SIG-M5 treated with dmso at 0.1 percent for 504 hours (cell line): Measurements from ENCODE around the gene WNT5B.

Experiments
- DNase-seq: peaks from one replicate; lab custom pipeline; 2025; ENCODE audit not compliant: unreplicated experiment; lab: John Stamatoyannopoulos, UW

The WNT5B gene

GRCh38 chr12:1629338-1630132, 504 bp downstream of the WNT5B start:
- no peak for DNase-seq

GRCh38 chr12:1630133-1630826, 1.2 kb downstream of the WNT5B start:
- no peak for DNase-seq

DNA sequence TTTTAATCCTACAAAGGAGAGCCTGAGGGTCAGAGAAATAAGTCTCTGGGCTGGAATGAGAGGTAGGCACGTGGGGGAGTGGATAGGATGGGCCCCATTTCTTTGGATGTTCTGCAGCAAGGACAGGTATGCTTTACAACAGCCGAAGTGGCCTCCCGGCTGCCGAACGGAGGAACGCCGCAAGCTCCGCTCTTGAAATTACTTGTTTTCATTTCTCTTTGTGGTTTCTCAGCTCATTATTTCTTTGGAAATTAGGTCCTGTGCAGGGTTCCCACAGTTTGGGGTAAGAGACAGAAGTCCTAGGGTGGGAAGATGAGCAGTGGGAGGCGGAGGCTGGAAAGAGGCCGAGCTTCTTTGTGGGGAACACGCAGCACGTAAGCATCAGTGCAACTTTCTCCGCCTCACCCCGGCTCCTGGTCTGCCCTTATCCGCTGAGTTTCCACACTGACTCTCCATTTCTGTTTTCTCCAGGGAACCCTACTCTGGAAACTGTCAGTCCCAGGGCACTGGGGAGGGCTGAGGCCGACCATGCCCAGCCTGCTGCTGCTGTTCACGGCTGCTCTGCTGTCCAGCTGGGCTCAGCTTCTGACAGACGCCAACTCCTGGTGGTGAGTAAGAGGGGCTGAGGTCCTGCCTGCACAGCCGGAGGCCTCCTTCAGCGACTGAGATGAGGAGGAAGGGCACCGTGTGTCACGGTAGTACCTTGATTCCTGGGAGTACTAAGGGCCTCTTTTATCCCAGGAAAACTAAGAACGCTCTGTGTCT, 2.0 kb downstream of the WNT5B start:
- no peak for DNase-seq

DNA sequence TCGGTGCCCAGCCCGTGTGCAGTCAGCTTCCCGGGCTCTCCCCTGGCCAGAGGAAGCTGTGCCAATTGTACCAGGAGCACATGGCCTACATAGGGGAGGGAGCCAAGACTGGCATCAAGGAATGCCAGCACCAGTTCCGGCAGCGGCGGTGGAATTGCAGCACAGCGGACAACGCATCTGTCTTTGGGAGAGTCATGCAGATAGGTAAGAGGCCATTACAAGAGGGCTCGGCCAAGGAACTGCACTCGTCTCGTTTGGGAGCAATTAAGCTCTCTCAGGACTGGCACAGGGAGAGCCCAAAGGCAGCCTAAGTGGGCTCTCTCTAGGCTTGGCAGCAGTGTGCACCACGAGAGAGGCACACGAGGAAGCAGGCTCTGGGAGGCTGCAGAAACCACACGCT, 3.7 kb downstream of the WNT5B start:
- DNase-seq, result no peak

GRCh38 chr12:1633459-1633858, 4.4 kb downstream of the WNT5B start:
- peak; percentile 61 for DNase-seq

GRCh38 chr12:1634149-1634548, 5.1 kb downstream of the WNT5B start:
- no peak for DNase-seq

DNA sequence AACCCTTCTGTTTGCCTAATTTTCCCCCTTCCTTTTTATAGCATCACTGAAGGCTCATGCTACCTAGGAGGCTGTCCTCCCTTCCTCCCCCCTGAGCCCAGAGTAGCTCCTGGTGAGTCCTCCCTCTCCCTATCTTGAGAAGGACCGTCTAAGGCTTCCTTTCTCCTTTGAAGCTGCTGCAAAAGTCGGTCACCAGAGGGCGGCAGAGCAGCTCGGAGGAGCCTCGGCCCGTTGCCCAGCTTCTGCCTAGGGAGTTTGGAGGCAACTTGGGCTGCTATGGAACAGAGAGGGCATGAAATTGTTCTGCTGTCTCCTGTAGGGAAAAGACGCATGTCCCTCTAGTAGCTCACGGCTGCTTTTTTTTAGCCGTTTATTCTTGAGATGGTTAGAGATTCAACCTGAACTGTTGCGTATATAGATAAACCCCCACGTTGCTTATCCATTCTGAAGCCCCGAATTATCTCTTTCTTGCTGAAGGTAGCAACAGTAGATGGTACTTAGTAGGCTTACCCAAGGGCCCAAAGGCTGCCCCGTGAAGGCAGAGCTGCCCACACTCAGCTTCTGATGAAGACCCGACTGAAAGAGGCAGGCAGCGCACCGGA, 5.7 kb downstream of the WNT5B start:
- DNase-seq, result peak; percentile 74

- DNase-seq, result peak; percentile 56
Measured at GRCh38 chr12:1635301-1636095, 6.5 kb downstream of the WNT5B start.

DNA sequence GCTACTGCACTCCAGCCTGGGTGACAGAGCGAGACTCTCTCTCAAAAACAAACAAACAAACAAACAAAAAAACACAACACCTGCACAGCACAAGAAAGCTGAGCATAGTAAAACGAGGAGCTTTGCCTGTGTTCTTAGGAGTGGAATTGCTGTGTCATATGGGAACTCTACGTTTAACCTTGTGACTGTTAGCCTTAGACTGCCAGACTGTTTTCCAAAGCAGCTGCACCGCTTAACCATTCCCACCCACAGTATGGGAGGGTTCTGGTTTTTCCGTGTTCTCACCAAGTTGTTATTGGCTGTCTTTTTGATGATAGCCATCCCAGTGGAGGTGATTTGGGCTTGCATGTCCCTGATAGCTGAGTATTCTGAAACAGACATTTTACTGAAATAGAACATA, 9.2 kb downstream of the WNT5B start:
- DNase-seq, result no peak

GRCh38 chr12:1639538-1639937, 10.5 kb downstream of the WNT5B start:
- no peak for DNase-seq

DNA sequence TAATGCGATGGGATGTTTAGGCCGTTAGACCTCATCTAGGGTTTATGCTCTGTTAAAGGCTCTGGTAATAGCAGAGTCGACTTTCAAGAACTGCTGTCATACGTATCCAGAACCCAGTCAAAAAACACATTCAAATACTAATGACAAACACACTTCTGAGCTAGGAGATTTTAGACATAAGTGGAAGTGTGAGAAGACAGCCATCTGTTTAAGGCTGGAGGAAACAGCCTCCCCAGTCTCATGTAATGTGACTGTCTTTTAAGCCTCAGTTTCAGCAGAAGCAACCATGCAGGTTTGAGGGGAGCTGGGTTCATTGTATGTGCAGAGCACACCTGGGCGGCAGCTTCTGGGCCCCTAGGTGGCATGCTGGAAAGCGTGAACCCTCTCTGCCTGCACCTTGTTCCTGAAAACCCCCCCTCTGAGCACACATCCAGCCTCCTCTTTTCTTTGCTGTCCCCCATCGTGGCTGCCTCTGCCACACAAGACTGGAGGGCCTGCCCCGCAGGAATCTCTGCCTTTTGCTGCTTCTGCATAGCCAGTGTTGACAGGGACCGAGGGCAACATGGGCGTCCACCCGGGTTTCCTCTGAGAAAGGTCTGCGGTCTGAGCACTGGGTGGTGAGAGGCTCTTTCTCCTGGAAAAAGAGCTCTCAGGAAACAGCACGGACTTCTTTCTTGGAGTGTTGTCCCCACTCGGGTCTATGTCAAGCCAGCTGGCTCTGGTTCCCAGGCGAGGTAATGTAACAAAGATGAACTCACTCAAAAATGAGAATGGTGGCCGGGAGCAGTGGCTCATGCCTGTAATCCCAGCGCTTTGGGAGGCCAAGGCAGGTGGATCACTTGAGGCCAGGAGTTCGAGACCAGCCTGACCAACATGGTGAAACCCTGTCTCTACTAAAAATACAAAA, 11.6 kb downstream of the WNT5B start:
- no peak for DNase-seq

- DNase-seq, result no peak
Measured at GRCh38 chr12:1642513-1642912, 13.5 kb downstream of the WNT5B start.

DNA sequence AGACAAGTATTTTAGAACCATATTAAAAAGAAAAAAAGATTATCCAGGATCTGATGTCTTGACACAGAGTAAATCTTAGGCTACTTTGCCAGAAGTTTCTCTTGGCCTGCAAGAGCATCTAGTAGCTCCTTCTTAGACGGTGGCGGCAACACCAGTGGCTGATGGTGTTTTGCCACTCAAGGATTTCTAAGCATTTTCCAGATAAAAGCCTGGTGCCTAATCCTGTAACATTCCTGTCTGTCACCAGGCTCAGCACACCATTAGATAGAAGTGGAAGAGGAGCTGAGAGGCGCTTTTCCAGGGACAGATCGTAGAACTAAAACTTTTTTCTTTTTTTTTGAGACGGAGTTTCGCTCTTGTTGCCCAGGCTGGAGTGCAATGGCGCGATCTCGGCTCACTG, 14.0 kb downstream of the WNT5B start:
- no peak for DNase-seq

GRCh38 chr12:1643905-1644533, 15.0 kb downstream of the WNT5B start:
- no peak for DNase-seq

- no peak for DNase-seq
Measured at GRCh38 chr12:1644534-1645438, 15.8 kb downstream of the WNT5B start.

GRCh38 chr12:1645819-1646218, 16.8 kb downstream of the WNT5B start:
- DNase-seq, result no peak

GRCh38 chr12:1646569-1647284, 17.7 kb downstream of the WNT5B start:
- DNase-seq, result no peak

- no peak for DNase-seq
Measured at GRCh38 chr12:1647285-1647669, 18.2 kb downstream of the WNT5B start.
